K562 (cell line): ENCODE measurements around the gene COX4I2. TPM values are rescaled to one million over a fixed set of nuclear protein-coding genes. Genes with fewer than 3 reads are reported as not detected.
A peak's percentile ranks its signal among the peaks of the same experiment; 100 is the strongest.

Experiments
- ARID1B ChIP-seq: fragments of 450-650 bp; IDR thresholded peaks from 2 replicates; pipeline ENCODE4 v1.6.1; 2016; ENCODE audit warnings: antibody characterized with exemption, mild to moderate bottlenecking, inconsistent platforms
- CBFA2T3 ChIP-seq: fragments of 450-650 bp; IDR thresholded peaks from 2 replicates; pipeline ENCODE4 v1.6.1; 2017
- FOXJ3 ChIP-seq: sonication (generic); formaldehyde crosslinking; IDR thresholded peaks from 2 replicates; pipeline ENCODE4 v1.4.0; 2020; ENCODE audit warnings: mild to moderate bottlenecking, missing genetic modification reagents
- GATAD2B ChIP-seq: fragments of 450-650 bp; IDR thresholded peaks from 2 replicates; pipeline ENCODE4 v1.6.1; 2017; ENCODE audit warnings: mild to moderate bottlenecking, borderline replicate concordance
- HMGN3 ChIP-seq: IDR thresholded peaks from 2 replicates; pipeline ENCODE4 v1.6.1; 2011; ENCODE audit warnings: borderline replicate concordance, low read depth, mild to moderate bottlenecking, mixed read lengths, low read length; ENCODE audit not compliant: insufficient read length; ENCODE audit errors: extremely low read depth
- KLF16 ChIP-seq: IDR thresholded peaks from 2 replicates; pipeline ENCODE4 v1.6.1; 2016; ENCODE audit warnings: antibody characterized with exemption
- MIER1 ChIP-seq: fragments of 450-650 bp; IDR thresholded peaks from 2 replicates; pipeline ENCODE4 v1.6.1; 2016; ENCODE audit warnings: antibody characterized with exemption, mild to moderate bottlenecking, low read depth
- NFIC ChIP-seq: fragments of 450-650 bp; IDR thresholded peaks from 2 replicates; pipeline ENCODE4 v1.6.1; 2017; ENCODE audit warnings: mild to moderate bottlenecking, inconsistent platforms
- NR2C1 ChIP-seq, 2 experiments: fragments of 450-650 bp; IDR thresholded peaks; 2 replicates each; pipeline ENCODE4 v1.6.1; 2017; ENCODE audit warnings: mild to moderate bottlenecking in 2 of 2, antibody characterized with exemption in 1 of 2, inconsistent platforms in 1 of 2, missing compliant biosample characterization in 1 of 2, missing genetic modification characterization in 1 of 2
- PCBP2 ChIP-seq: fragments of 200-400 bp; formaldehyde crosslinking; IDR thresholded peaks from 2 replicates; pipeline ENCODE4 v1.6.1; 2018; ENCODE audit warnings: low read length, low read depth, mild to moderate bottlenecking, moderate library complexity; ENCODE audit not compliant: poor library complexity, severe bottlenecking
- RBM25 ChIP-seq: fragments of 200-400 bp; formaldehyde crosslinking; IDR thresholded peaks from 2 replicates; pipeline ENCODE4 v1.6.1; 2018; ENCODE audit warnings: low read length, low read depth, moderate library complexity; ENCODE audit not compliant: severe bottlenecking
- SMAD4 ChIP-seq: fragments of 250-450 bp; sonication (Bioruptor Pico); conservative IDR thresholded peaks from 2 replicates; pipeline ENCODE4 v1.8.0; 2021; ENCODE audit warnings: inconsistent platforms, mild to moderate bottlenecking, moderate library complexity
- SMARCC2 ChIP-seq: fragments of 450-650 bp; IDR thresholded peaks from 2 replicates; pipeline ENCODE4 v1.6.1; 2017; ENCODE audit warnings: antibody characterized with exemption, moderate library complexity, mild to moderate bottlenecking, low read depth
- SOX6 ChIP-seq: fragments of 450-650 bp; IDR thresholded peaks from 2 replicates; pipeline ENCODE4 v1.6.1; 2014; ENCODE audit warnings: mild to moderate bottlenecking
- SP2 ChIP-seq: IDR thresholded peaks from 2 replicates; pipeline ENCODE4 v1.6.1; 2011; ENCODE audit warnings: mild to moderate bottlenecking, low read depth, low read length, moderate library complexity; ENCODE audit not compliant: poor library complexity, severe bottlenecking; ENCODE audit errors: extremely low read depth
- ZFP1 ChIP-seq: fragments of 450-650 bp; formaldehyde crosslinking; IDR thresholded peaks from 2 replicates; pipeline ENCODE4 v1.4.0; 2020; ENCODE audit warnings: mild to moderate bottlenecking, mixed read lengths
- ZNF445 ChIP-seq: fragments of 250-450 bp; sonication (Bioruptor Pico); IDR thresholded peaks from 2 replicates; pipeline ENCODE4 v1.4.0; 2020; ENCODE audit warnings: low read depth, mild to moderate bottlenecking, moderate library complexity
- ZNF507 ChIP-seq: conservative IDR thresholded peaks from 2 replicates; pipeline ENCODE4 v1.6.1; 2017; ENCODE audit warnings: missing genetic modification characterization, missing compliant biosample characterization
- ZNF699 ChIP-seq: fragments of 250-450 bp; sonication (Bioruptor Pico); IDR thresholded peaks from 2 replicates; pipeline ENCODE4 v1.8.0; 2021; ENCODE audit warnings: mild to moderate bottlenecking, moderate library complexity; ENCODE audit not compliant: insufficient replicate concordance
- ZNF77 ChIP-seq: fragments of 250-450 bp; sonication (Bioruptor Pico); IDR thresholded peaks from 2 replicates; pipeline ENCODE4 v1.5.0; 2020
- polyA plus RNA-seq, 8 experiments: library from polyadenylated mRNA; depleted of rRNA in 4 of 8; stranded (reverse) in 5 of 8; unstranded in 3 of 8; fragments of >200 nt; fragmentation: Nextera tagmentation in 2 of 8; fragmentation: Illumina TruSeq in 1 of 8; extraction: Ambion mirVana in 2 of 8; extraction: Trizol in 1 of 8; gene quantifications; 2 replicates each; pipeline versions ENCODE4 v1.2.1 to v1.2.3, GENCODE V29; 2011 to 2014; ENCODE audit warnings: inconsistent platforms in 1 of 8, missing spikeins in 1 of 8
- total RNA-seq, 7 experiments: library from RNA; depleted of rRNA in 6 of 7; stranded (reverse); fragments of >200 nt in 6 of 7; fragmentation: Illumina TruSeq in 2 of 7; extraction: Trizol in 2 of 7; gene quantifications; 2 replicates each; pipeline versions ENCODE4 v1.2.1 to v1.2.3, GENCODE V29; 2011 to 2021; ENCODE audit warnings: low replicate concordance in 1 of 7
- TF ChIP-seq, protein P1 (sequence below), 2 experiments: fragments of 250-450 bp in 1 of 2; fragments of 450-650 bp in 1 of 2; sonication (Bioruptor Pico) in 1 of 2; IDR thresholded peaks; 2 replicates each; pipeline versions ENCODE4 v1.6.1 to v1.8.0; 2016 to 2021; ENCODE audit warnings: mild to moderate bottlenecking in 2 of 2, moderate library complexity in 2 of 2, missing compliant biosample characterization in 1 of 2, missing genetic modification characterization in 1 of 2
- TF ChIP-seq, protein P2 (sequence below): sonication (generic); formaldehyde crosslinking; IDR thresholded peaks from 2 replicates; pipeline ENCODE4 v1.8.0; 2023; ENCODE audit warnings: mild to moderate bottlenecking, missing genetic modification reagents
- TF ChIP-seq, protein P3 (sequence below): fragments of 450-650 bp; IDR thresholded peaks from 2 replicates; pipeline ENCODE4 v1.6.1; 2018; ENCODE audit warnings: mild to moderate bottlenecking, low read depth; ENCODE audit not compliant: partially characterized antibody
- TF ChIP-seq, protein P4 (sequence below), 2 experiments: fragments of 200-800 bp in 1 of 2; sonication (Bioruptor generic) in 1 of 2; sonication (generic) in 1 of 2; formaldehyde crosslinking in 1 of 2; IDR thresholded peaks in 1 of 2; conservative IDR thresholded peaks in 1 of 2; 2 replicates each; pipeline versions ENCODE4 v1.5.0 to v1.6.1; 2016 to 2020; ENCODE audit warnings: missing compliant biosample characterization in 1 of 2, missing genetic modification characterization in 1 of 2, missing genetic modification reagents in 1 of 2

The COX4I2 gene
- total and polyA plus RNA-seq, 9 of the 15 experiments (the other 6 are each of a cell fraction or from before 2014, with no cell fraction given) = not detected

DNA sequence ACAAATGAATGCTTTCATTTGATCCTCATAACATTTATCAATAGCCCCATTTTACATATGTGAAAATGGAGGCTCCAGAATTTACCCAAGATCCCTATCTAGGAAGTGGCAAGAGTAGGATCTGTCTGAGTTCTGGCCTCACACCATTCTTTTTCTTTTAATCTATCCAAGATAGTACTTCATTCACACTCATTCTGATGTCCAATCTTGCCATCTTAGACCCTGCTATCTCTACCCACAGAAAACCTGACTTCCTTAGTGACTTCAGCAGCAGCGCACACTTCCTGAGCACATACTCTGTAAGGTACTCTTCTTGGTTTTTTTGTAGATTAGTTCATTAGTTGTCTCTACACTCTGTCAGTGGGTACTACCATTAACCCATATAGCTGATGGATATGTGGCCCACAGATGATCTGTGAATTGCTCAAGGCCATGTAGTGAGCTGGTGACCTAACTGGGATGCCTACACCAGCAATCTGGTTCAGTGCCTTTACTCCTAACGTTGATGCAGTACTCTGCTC lies 36.3 kb downstream of the COX4I2 start (continued):
- TF ChIP-seq, protein P1, sequence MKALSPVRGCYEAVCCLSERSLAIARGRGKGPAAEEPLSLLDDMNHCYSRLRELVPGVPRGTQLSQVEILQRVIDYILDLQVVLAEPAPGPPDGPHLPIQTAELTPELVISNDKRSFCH (CRISPR knock-in tag; IDR thresholded peaks at IDR 0.05) = no peak
- TF ChIP-seq, protein P1 (tag; IDR thresholded peaks at IDR 0.05) = peak; percentile 65; the same call in 1 of the 2 replicates
- TF ChIP-seq SP2 (no peak), ARID1B (peak; percentile 80), FOXJ3 (CRISPR knock-in tag) (no peak), HMGN3 (no peak), GATAD2B (0 out of 2 replicates have a peak, but pooled peaks have one; percentile 20), NFIC (0 out of 2 replicates have a peak, but pooled peaks have one; percentile 15), ZNF507 (no peak), SOX6 (peak; percentile 73), ZFP1 (no peak), CBFA2T3 (peak; percentile 72), KLF16 (peak; percentile 56; the same call in 1 of the 2 replicates), PCBP2 (no peak), ZNF77 (CRISPR knock-in tag) (no peak), RBM25 (peak; percentile 84), NR2C1 (IDR thresholded peaks at IDR 0.05) (no peak), NR2C1 (tag; IDR thresholded peaks at IDR 0.05) (0 out of 2 replicates have a peak, but pooled peaks have one; percentile 7), ZNF699 (no peak), SMAD4 (CRISPR knock-in tag) (peak; percentile 74), ZNF445 (CRISPR knock-in tag) (no peak), SMARCC2 (no peak), MIER1 (no peak)
- TF ChIP-seq, protein P2, sequence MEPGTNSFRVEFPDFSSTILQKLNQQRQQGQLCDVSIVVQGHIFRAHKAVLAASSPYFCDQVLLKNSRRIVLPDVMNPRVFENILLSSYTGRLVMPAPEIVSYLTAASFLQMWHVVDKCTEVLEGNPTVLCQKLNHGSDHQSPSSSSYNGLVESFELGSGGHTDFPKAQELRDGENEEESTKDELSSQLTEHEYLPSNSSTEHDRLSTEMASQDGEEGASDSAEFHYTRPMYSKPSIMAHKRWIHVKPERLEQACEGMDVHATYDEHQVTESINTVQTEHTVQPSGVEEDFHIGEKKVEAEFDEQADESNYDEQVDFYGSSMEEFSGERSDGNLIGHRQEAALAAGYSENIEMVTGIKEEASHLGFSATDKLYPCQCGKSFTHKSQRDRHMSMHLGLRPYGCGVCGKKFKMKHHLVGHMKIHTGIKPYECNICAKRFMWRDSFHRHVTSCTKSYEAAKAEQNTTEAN = no peak
- TF ChIP-seq, protein P3, sequence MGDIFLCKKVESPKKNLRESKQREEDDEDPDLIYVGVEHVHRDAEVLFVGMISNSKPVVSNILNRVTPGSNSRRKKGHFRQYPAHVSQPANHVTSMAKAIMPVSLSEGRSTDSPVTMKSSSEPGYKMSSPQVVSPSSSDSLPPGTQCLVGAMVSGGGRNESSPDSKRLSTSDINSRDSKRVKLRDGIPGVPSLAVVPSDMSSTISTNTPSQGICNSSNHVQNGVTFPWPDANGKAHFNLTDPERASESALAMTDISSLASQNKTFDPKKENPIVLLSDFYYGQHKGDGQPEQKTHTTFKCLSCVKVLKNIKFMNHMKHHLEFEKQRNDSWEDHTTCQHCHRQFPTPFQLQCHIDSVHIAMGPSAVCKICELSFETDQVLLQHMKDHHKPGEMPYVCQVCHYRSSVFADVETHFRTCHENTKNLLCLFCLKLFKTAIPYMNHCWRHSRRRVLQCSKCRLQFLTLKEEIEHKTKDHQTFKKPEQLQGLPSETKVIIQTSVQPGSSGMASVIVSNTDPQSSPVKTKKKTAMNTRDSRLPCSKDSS = no peak
- TF ChIP-seq, protein P4, sequence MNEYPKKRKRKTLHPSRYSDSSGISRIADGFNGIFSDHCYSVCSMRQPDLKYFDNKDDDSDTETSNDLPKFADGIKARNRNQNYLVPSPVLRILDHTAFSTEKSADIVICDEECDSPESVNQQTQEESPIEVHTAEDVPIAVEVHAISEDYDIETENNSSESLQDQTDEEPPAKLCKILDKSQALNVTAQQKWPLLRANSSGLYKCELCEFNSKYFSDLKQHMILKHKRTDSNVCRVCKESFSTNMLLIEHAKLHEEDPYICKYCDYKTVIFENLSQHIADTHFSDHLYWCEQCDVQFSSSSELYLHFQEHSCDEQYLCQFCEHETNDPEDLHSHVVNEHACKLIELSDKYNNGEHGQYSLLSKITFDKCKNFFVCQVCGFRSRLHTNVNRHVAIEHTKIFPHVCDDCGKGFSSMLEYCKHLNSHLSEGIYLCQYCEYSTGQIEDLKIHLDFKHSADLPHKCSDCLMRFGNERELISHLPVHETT (CRISPR knock-in tag; conservative IDR thresholded peaks at IDR 0.05 in 1 of 2, IDR thresholded peaks at IDR 0.05 in 1 of 2) = peak in 1 of 2 experiments; percentile 17; a peak in 1 of 4 replicates
